Upper lobe of right lung (tissue), 1 donor: ENCODE data around the gene DPP6. TPM values are rescaled to one million over a fixed set of nuclear protein-coding genes. Genes with fewer than 3 reads are reported as not detected.
"Not testable (repeated sequence)": the region's sequence is repeated elsewhere in the genome, so short reads cannot be mapped to it uniquely, and the experiment has no call there.

Experiments used
- ATAC-seq: fragments of 200-7000 bp; cut with Tn5 transposase; one replicate; pipeline ENCODE4 v1.9.1; 2020; ENCODE audit warnings: mild to moderate bottlenecking, moderate library complexity
- DNase-seq: peaks from one replicate; pipeline ENCODE4 v3.0.0-alpha.2; 2020
- H3K27ac ChIP-seq: fragments of 200-600 bp; one replicate; pipeline ENCODE4 v1.8.0; 2022
- H3K27me3 ChIP-seq: fragments of 200-600 bp; one replicate; pipeline ENCODE4 v1.8.0; 2022; ENCODE audit warnings: mild to moderate bottlenecking
- H3K36me3 ChIP-seq: fragments of 200-600 bp; one replicate; pipeline ENCODE4 v1.8.0; 2022
- H3K4me1 ChIP-seq: fragments of 200-600 bp; one replicate; pipeline ENCODE4 v1.8.0; 2022
- H3K4me3 ChIP-seq: fragments of 200-600 bp; one replicate; pipeline ENCODE4 v1.8.0; 2022; ENCODE audit warnings: mild to moderate bottlenecking
- H3K9me3 ChIP-seq: fragments of 200-600 bp; one replicate; pipeline ENCODE4 v1.8.0; 2022
- intact Hi-C: fragments of 100-400 bp; cut with DNase I; formaldehyde crosslinking; loops from one replicate; pipeline ENCODE4 v1.11.0; 2022
- long read RNA-seq: library from polyadenylated mRNA; unstranded; transcript quantifications from one replicate; pipeline ENCODE4 v2.0.0, GENCODE V29; 2021
- total RNA-seq: library from RNA; stranded (reverse); fragmentation: NEBNext Ultra II Directional; extraction: Animal tissue kit (Norgen Biotek cat#: 25700); gene quantifications from one replicate; pipeline ENCODE4 v1.2.1, GENCODE V29; 2021
- donor health status: DM: no; HTN: yes; CAD: no; lungs with severe emphysema.

The DPP6 gene
- 1.6 TPM for total RNA-seq
- long read RNA-seq, partial matches to known transcripts, result 2 of 2 reads
- long read RNA-seq, other reads (novel, unspliced or antisense), result 0 of 2 reads

- H3K27me3 ChIP-seq, ATAC-seq, H3K4me1 ChIP-seq, DNase-seq, H3K27ac ChIP-seq, H3K9me3 ChIP-seq, H3K4me3 ChIP-seq, H3K36me3 ChIP-seq, intact Hi-C loops: not testable (repeated sequence)
These were observed at the start of gene DPP6 for GRCh38 chr7:154051643-154052529. Gene DPP6 (plus strand): TSS chr7:154052398.

GRCh38 chr7:154009423-154009911, 42.7 kb upstream of the DPP6 start:
- DNase-seq, H3K27ac ChIP-seq, H3K9me3 ChIP-seq, H3K27me3 ChIP-seq, H3K4me1 ChIP-seq, ATAC-seq, H3K4me3 ChIP-seq, H3K36me3 ChIP-seq, intact Hi-C loops: not testable (repeated sequence)

GRCh38 chr7:154010726-154011568, 41.3 kb upstream of the DPP6 start:
- intact Hi-C loops, H3K4me1 ChIP-seq, ATAC-seq, H3K27me3 ChIP-seq, H3K36me3 ChIP-seq, DNase-seq, H3K9me3 ChIP-seq, H3K4me3 ChIP-seq, H3K27ac ChIP-seq: not testable (repeated sequence)

GRCh38 chr7:154012800-154013199, 39.4 kb upstream of the DPP6 start:
- H3K4me1 ChIP-seq, H3K4me3 ChIP-seq, H3K27me3 ChIP-seq, H3K36me3 ChIP-seq, DNase-seq, H3K9me3 ChIP-seq, intact Hi-C loops, ATAC-seq, H3K27ac ChIP-seq: not testable (repeated sequence)

- H3K4me3 ChIP-seq, DNase-seq, H3K4me1 ChIP-seq, intact Hi-C loops, H3K27ac ChIP-seq, H3K27me3 ChIP-seq, H3K36me3 ChIP-seq, H3K9me3 ChIP-seq, ATAC-seq: not testable (repeated sequence)
These were observed 36.6 kb upstream of the DPP6 start for GRCh38 chr7:154015636-154016035.

GRCh38 chr7:154018354-154018753, 33.8 kb upstream of the DPP6 start:
- H3K27ac ChIP-seq, DNase-seq, H3K4me3 ChIP-seq, H3K9me3 ChIP-seq, H3K27me3 ChIP-seq, H3K36me3 ChIP-seq, intact Hi-C loops, H3K4me1 ChIP-seq, ATAC-seq: not testable (repeated sequence)

- H3K27ac ChIP-seq, H3K27me3 ChIP-seq, H3K9me3 ChIP-seq, intact Hi-C loops, DNase-seq, H3K4me3 ChIP-seq, H3K4me1 ChIP-seq, H3K36me3 ChIP-seq, ATAC-seq: not testable (repeated sequence)
These were observed 24.4 kb upstream of the DPP6 start for GRCh38 chr7:154027805-154028204.

- H3K27me3 ChIP-seq, H3K4me3 ChIP-seq, H3K27ac ChIP-seq, H3K36me3 ChIP-seq, DNase-seq, H3K9me3 ChIP-seq, intact Hi-C loops, H3K4me1 ChIP-seq: not testable (repeated sequence)
- ATAC-seq, result peak; percentile 38
These were observed 21.6 kb upstream of the DPP6 start for GRCh38 chr7:154030476-154031080.

GRCh38 chr7:154039466-154040165, 12.6 kb upstream of the DPP6 start:
- H3K9me3 ChIP-seq, H3K27ac ChIP-seq, H3K4me3 ChIP-seq, intact Hi-C loops, DNase-seq, H3K36me3 ChIP-seq, H3K4me1 ChIP-seq, H3K27me3 ChIP-seq: not testable (repeated sequence)
- ATAC-seq, result peak; percentile 87

GRCh38 chr7:154050394-154050793, 1.8 kb upstream of the DPP6 start:
- H3K36me3 ChIP-seq, H3K4me1 ChIP-seq, H3K4me3 ChIP-seq, H3K27me3 ChIP-seq, H3K27ac ChIP-seq, H3K9me3 ChIP-seq, ATAC-seq, DNase-seq, intact Hi-C loops: not testable (repeated sequence)

GRCh38 chr7:154051006-154051642, 1.1 kb upstream of the DPP6 start:
- ATAC-seq, result peak; percentile 97
- H3K27me3 ChIP-seq, intact Hi-C loops, H3K9me3 ChIP-seq, H3K27ac ChIP-seq, H3K4me3 ChIP-seq, H3K4me1 ChIP-seq, H3K36me3 ChIP-seq, DNase-seq: not testable (repeated sequence)

- H3K27ac ChIP-seq, H3K4me3 ChIP-seq, H3K27me3 ChIP-seq, H3K36me3 ChIP-seq, ATAC-seq, H3K4me1 ChIP-seq, intact Hi-C loops, H3K9me3 ChIP-seq, DNase-seq: not testable (repeated sequence)
These were observed 493 bp downstream of the DPP6 start for GRCh38 chr7:154052530-154053252.
